Spleen (tissue), 11 donors: ENCODE data around the gene EFL1. TPM values are rescaled to one million over a fixed set of nuclear protein-coding genes. Genes with fewer than 3 reads are reported as not detected.
"Not testable (repeated sequence)": the region's sequence is repeated elsewhere in the genome, so short reads cannot be mapped to it uniquely, and the experiment has no call there.

ENCODE experiments used
- DNase-seq: peaks from one replicate; pipeline ENCODE4 v3.0.0-alpha.2; 2020
- H3K27ac ChIP-seq, 8 donors: fragments of 200-600 bp; sonication (generic) in 7 of 8; 1 replicate in 4 of 8; 2 replicates in 4 of 8; pipeline versions ENCODE4 v1.5.0 to v1.8.0; 2016 to 2021; ENCODE audit warnings: inconsistent platforms in 4 of 8, mild to moderate bottlenecking in 4 of 8, moderate library complexity in 1 of 8
- H3K27me3 ChIP-seq, 7 donors: fragments of 200-600 bp; sonication (generic) in 6 of 7; replicated peaks in 1 of 7; 1 replicate in 4 of 7; 2 replicates in 3 of 7; pipeline versions ENCODE4 v1.5.0 to v1.8.0; 2016 to 2021; ENCODE audit warnings: inconsistent platforms in 3 of 7, mild to moderate bottlenecking in 1 of 7
- H3K36me3 ChIP-seq, 6 donors: fragments of 200-600 bp; sonication (generic) in 5 of 6; 1 replicate in 4 of 6; 2 replicates in 2 of 6; pipeline versions ENCODE4 v1.5.0 to v1.8.0; 2016 to 2021; ENCODE audit warnings: inconsistent platforms in 2 of 6
- H3K4me1 ChIP-seq, 6 donors: fragments of 200-600 bp; sonication (generic) in 5 of 6; 1 replicate in 3 of 6; 2 replicates in 3 of 6; pipeline versions ENCODE4 v1.5.0 to v1.8.0; 2016 to 2021; ENCODE audit warnings: inconsistent platforms in 3 of 6
- H3K4me3 ChIP-seq, 8 donors: fragments of 200-600 bp; sonication (generic) in 7 of 8; 1 replicate in 4 of 8; 2 replicates in 4 of 8; pipeline versions ENCODE4 v1.5.0 to v1.8.0; 2016 to 2021; ENCODE audit warnings: inconsistent platforms in 4 of 8, mild to moderate bottlenecking in 4 of 8, moderate library complexity in 2 of 8
- H3K9me3 ChIP-seq, 8 donors: fragments of 200-600 bp; sonication (generic) in 7 of 8; 1 replicate in 4 of 8; 2 replicates in 4 of 8; pipeline versions ENCODE4 v1.5.0 to v1.8.0; 2016 to 2021; ENCODE audit warnings: inconsistent platforms in 4 of 8
- CTCF ChIP-seq, 11 experiments: fragments of 200-600 bp in 7 of 11; fragments of 450-650 bp in 4 of 11; sonication (generic) in 4 of 11; IDR thresholded peaks in 8 of 11; conservative IDR thresholded peaks in 3 of 11; 1 replicate in 7 of 11; 2 replicates in 4 of 11; pipeline versions ENCODE4 v1.4.0 to v1.8.0; 2016 to 2021; ENCODE audit warnings: antibody characterized with exemption in 11 of 11, inconsistent platforms in 4 of 11, mild to moderate bottlenecking in 1 of 11
- POLR2A ChIP-seq, 3 donors: fragments of 450-650 bp; IDR thresholded peaks; one replicate each; pipeline ENCODE4 v1.5.1; 2017; ENCODE audit warnings: antibody characterized with exemption in 3 of 3, mild to moderate bottlenecking in 1 of 3
- POLR2AphosphoS5 ChIP-seq, 3 donors: sonication (generic); formaldehyde crosslinking; IDR thresholded peaks; one replicate each; pipeline ENCODE4 v1.5.1; 2017; ENCODE audit warnings: antibody characterized with exemption in 3 of 3
- WGBS, 5 donors: extraction: QIAGEN DNeasy Blood & Tissue Kit in 3 of 5; methylation state at CpG; one replicate each; pipeline versions ENCODE4 v1.1.5 to v1.1.7; 2013 to 2018; 5-methylcytosine and 5-hydroxymethylcytosine counted together
- intact Hi-C: fragments of 100-400 bp; cut with DNase I; formaldehyde crosslinking; loops from one replicate; pipeline ENCODE4 v1.15.0; 2023; ENCODE audit warnings: low total_unique reads
- polyA plus RNA-seq, 3 donors: library from polyadenylated mRNA; stranded (reverse); fragments of 200-250 nt; gene quantifications; one replicate each; pipeline ENCODE4 v1.2.1, GENCODE V29; 2013
- total RNA-seq, 7 donors: library from RNA; depleted of rRNA in 3 of 7; stranded (reverse); fragments of >200 nt in 3 of 7; fragmentation: NEBNext Ultra II Directional in 4 of 7; extraction: Animal tissue kit (Norgen Biotek cat#: 25700) in 4 of 7; gene quantifications; one replicate each; pipeline versions ENCODE4 v1.1.0 to v1.2.1, GENCODE V29; 2016 to 2021
- donor health status: healthy with polysubstance abuse.
- donor health status: DM: no; HTN: no; CAD: no; lungs with moderate emphysema.
- donor health status: DM: no; HTN: no; CAD: no.
- donor health status: Bipolar disorder and iron deficiency.
- donor health status: healthy.
- donor health status: DM: no; HTN: no; CAD: no.
- donor health status: DM: yes; HTN: yes; CAD: no.

The EFL1 gene
- total and polyA plus RNA-seq, 10 donors = 3.1 to 21.9 (median 17.4) TPM

GRCh38 chr15:82298032-82298431 lies 35.5 kb upstream of the EFL1 start:
- DNase-seq = no peak
- peak overlapping the region in 3 of 8 donors; percentile 7 to 59 (median 21) for H3K27ac ChIP-seq

GRCh38 chr15:82297546-82297945 lies 35.0 kb upstream of the EFL1 start:
- no peak overlapping the region for H3K4me3 ChIP-seq
- H3K27me3 ChIP-seq = peaks cover 0 to 8% (median 0%) of the 10 kb centered on the region in 7 donors
- peaks cover 0 to 11% (median 7%) of the 10 kb centered on the region in 6 donors for H3K4me1 ChIP-seq
- no peak overlapping the region for H3K27ac ChIP-seq
- no peak for DNase-seq
- 90 to 98% (median 93%) methylated on average over 5 of the region's 5 CpGs for WGBS, 5 donors
- intact Hi-C loops = no loop called here
- no peaks in the 10 kb centered on the region for H3K36me3 ChIP-seq
- no peak for TF ChIP-seq POLR2AphosphoS5 (IDR thresholded peaks at IDR 0.05)
- no peaks in the 10 kb centered on the region for H3K9me3 ChIP-seq

More at GRCh38 chr15:82298032-82298431, 35.5 kb upstream of the EFL1 start:
- Histone ChIP-seq H3K36me3 (no peaks in the 10 kb centered on the region), H3K4me3 (peak overlapping the region in 3 of 8 donors; percentile 16 to 54 (median 20)), H3K27me3 (peaks cover 0 to 8% (median 0%) of the 10 kb centered on the region in 7 donors), H3K4me1 (peaks cover 0 to 11% (median 7%) of the 10 kb centered on the region in 6 donors), H3K9me3 (no peaks in the 10 kb centered on the region)
- intact Hi-C loops = no loop called here
- TF ChIP-seq POLR2AphosphoS5 (IDR thresholded peaks at IDR 0.05) (no peak), POLR2A (IDR thresholded peaks at IDR 0.05) (no peak), CTCF (IDR thresholded peaks at IDR 0.05 in 8 of 11, conservative IDR thresholded peaks at IDR 0.05 in 3 of 11) (no peak)
- 91 to 96% (median 95%) methylated on average over 13 of the region's 13 CpGs for WGBS, 5 donors

- Histone ChIP-seq H3K27ac (no peak overlapping the region), H3K9me3 (peaks cover 0 to 7% (median 5%) of the 10 kb centered on the region in 8 donors), H3K4me3 (no peak overlapping the region), H3K4me1 (peaks cover 0 to 11% (median 7%) of the 10 kb centered on the region in 6 donors), H3K27me3 (peaks cover 0 to 8% (median 0%) of the 10 kb centered on the region in 7 donors), H3K36me3 (no peaks in the 10 kb centered on the region)
- TF ChIP-seq POLR2A (IDR thresholded peaks at IDR 0.05) (no peak), POLR2AphosphoS5 (IDR thresholded peaks at IDR 0.05) (no peak), CTCF (IDR thresholded peaks at IDR 0.05 in 8 of 11, conservative IDR thresholded peaks at IDR 0.05 in 3 of 11) (no peak)
- 71 to 81% (median 76%) methylated on average over 8 to 11 of the region's 11 CpGs for WGBS, 5 donors
- DNase-seq = no peak
- intact Hi-C loops = no loop called here
Observed at GRCh38 chr15:82294061-82294690, 31.6 kb upstream of the EFL1 start.

GRCh38 chr15:82292271-82292670 lies 29.7 kb upstream of the EFL1 start:
- intact Hi-C loops = no loop called here
- peaks cover 0 to 5% (median 3%) of the 10 kb centered on the region in 6 donors for H3K4me1 ChIP-seq
- H3K9me3 ChIP-seq = peaks cover 0 to 11% (median 7%) of the 10 kb centered on the region in 8 donors
- no peaks in the 10 kb centered on the region for H3K36me3 ChIP-seq
- H3K27ac ChIP-seq = no peak overlapping the region
- 78 to 84% (median 80%) methylated on average over 5 of the region's 5 CpGs for WGBS, 5 donors
- no peak for DNase-seq
- no peak overlapping the region for H3K4me3 ChIP-seq
- TF ChIP-seq CTCF (IDR thresholded peaks at IDR 0.05 in 8 of 11, conservative IDR thresholded peaks at IDR 0.05 in 3 of 11) (no peak), POLR2AphosphoS5 (IDR thresholded peaks at IDR 0.05) (no peak), POLR2A (IDR thresholded peaks at IDR 0.05) (no peak)
- no peaks in the 10 kb centered on the region for H3K27me3 ChIP-seq

- 85 to 98% (median 94%) methylated on average over 2 of the region's 2 CpGs for WGBS, 5 donors
- H3K9me3 ChIP-seq = peaks cover 0 to 11% (median 7%) of the 10 kb centered on the region in 8 donors
- H3K4me3 ChIP-seq, H3K36me3 ChIP-seq, H3K27me3 ChIP-seq, H3K27ac ChIP-seq, DNase-seq, intact Hi-C loops: not testable (repeated sequence)
- H3K4me1 ChIP-seq = peaks cover 0 to 23% (median 20%) of the 10 kb centered on the region in 6 donors
Observed at GRCh38 chr15:82288202-82288601, 25.7 kb upstream of the EFL1 start.

- intact Hi-C loops = not testable (repeated sequence)
- 26 to 38% (median 29%) methylated on average over 4 of the region's 4 CpGs for WGBS, 5 donors
Observed at GRCh38 chr15:82286475-82286874, 23.9 kb upstream of the EFL1 start.

GRCh38 chr15:82284381-82284780 lies 21.8 kb upstream of the EFL1 start:
- DNase-seq, H3K27me3 ChIP-seq, H3K4me3 ChIP-seq, H3K9me3 ChIP-seq, intact Hi-C loops, H3K27ac ChIP-seq, H3K36me3 ChIP-seq: not testable (repeated sequence)
- peaks cover 0 to 23% (median 20%) of the 10 kb centered on the region in 6 donors for H3K4me1 ChIP-seq
- 75 to 90% (median 86%) methylated on average over 1 of the region's 2 CpGs for WGBS, 5 donors

More at GRCh38 chr15:82286475-82286874, 23.9 kb upstream of the EFL1 start:
- Histone ChIP-seq H3K9me3 (peaks cover 0 to 11% (median 7%) of the 10 kb centered on the region in 8 donors), H3K27ac (peak overlapping the region in 5 of 8 donors; percentile 22 to 59 (median 53)), H3K4me1 (peaks cover 0 to 23% (median 20%) of the 10 kb centered on the region in 6 donors)
- not testable (repeated sequence) for H3K4me3 ChIP-seq, H3K36me3 ChIP-seq, H3K27me3 ChIP-seq, DNase-seq
